ENCODE data around the gene KTI12.
"Not testable (repeated sequence)": the region's sequence is repeated elsewhere in the genome, so short reads cannot be mapped to it uniquely, and the experiment has no call there.

Gene KTI12

GRCh38 chr1:52056163-52056936 lies 22.7 kb upstream of the KTI12 start, which contains the start of gene BTF3L4:
BTF3L4 (plus strand) TSS chr1:52056295; CDS start chr1:52059848, 3,553 bp downstream.
- peak; percentile 92 for DNase-seq (ENCODE audit: extremely low spot score)
- ChIA-PET POLR2A (interaction anchor here (0.7 to 1.1 kb wide), 3 partner anchors 9 to 268 kb away, joined by 3 to 4 read pairs (median 3); no protein-coding TSS in a partner anchor), CTCF (interaction anchor here (2.3 kb wide), 2 partner anchors 13 to 27 kb away, joined by 6 to 8 read pairs; no protein-coding TSS in a partner anchor)
- no peak for TF ChIP-seq CTCF (IDR thresholded peaks at IDR 0.05; ENCODE audit: control extremely low read depth, extremely low read depth, low read depth, missing control alignments)

- no peak for DNase-seq (ENCODE audit: extremely low spot score)
- CTCF ChIA-PET = interaction anchor here (2.3 kb wide), 2 partner anchors 14 to 26 kb away, joined by 6 to 8 read pairs; no protein-coding TSS in a partner anchor
- TF ChIP-seq CTCF (IDR thresholded peaks at IDR 0.05; ENCODE audit: control extremely low read depth, extremely low read depth, low read depth, missing control alignments) = no peak
- POLR2A ChIA-PET = interaction anchor here (1.1 kb wide), 1 partner anchor 17 kb away, joined by 3 read pairs; no protein-coding TSS in a partner anchor
Measured at GRCh38 chr1:52055866-52056162, 22.2 kb upstream of the KTI12 start.

GRCh38 chr1:52055066-52055865 lies 21.7 kb upstream of the KTI12 start, which contains the start of gene TXNDC12:
TXNDC12 (minus strand) TSS chr1:52055191; CDS start chr1:52055096, 95 bp downstream.
- ChIA-PET POLR2A (interaction anchor here (0.5 to 1.1 kb wide), 3 partner anchors 17 to 323 kb away, joined by 3 to 4 read pairs (median 3); no protein-coding TSS in a partner anchor), CTCF (interaction anchor here (1.0 to 2.3 kb wide), 3 partner anchors 13 to 26 kb away, joined by 3 to 8 read pairs (median 6); no protein-coding TSS in a partner anchor)
- TF ChIP-seq CTCF (IDR thresholded peaks at IDR 0.05; ENCODE audit: control extremely low read depth, extremely low read depth, low read depth, missing control alignments) = no peak
- DNase-seq (ENCODE audit: extremely low spot score) = peak; percentile 84

- no peak for DNase-seq (ENCODE audit: extremely low spot score)
Measured at GRCh38 chr1:52054496-52055065, 21.0 kb upstream of the KTI12 start.

GRCh38 chr1:52053862-52054261 lies 20.3 kb upstream of the KTI12 start:
- TF ChIP-seq CTCF (IDR thresholded peaks at IDR 0.05; ENCODE audit: control extremely low read depth, extremely low read depth, low read depth, missing control alignments) = no peak
- no peak for DNase-seq (ENCODE audit: extremely low spot score)
- ChIA-PET POLR2A (no interaction called here), CTCF (interaction anchor here (0.9 to 2.0 kb wide), 2 partner anchors 12 to 17 kb away, joined by 3 to 4 read pairs; no protein-coding TSS in a partner anchor)

More at GRCh38 chr1:52054496-52055065, 21.0 kb upstream of the KTI12 start:
- TF ChIP-seq CTCF (IDR thresholded peaks at IDR 0.05; ENCODE audit: control extremely low read depth, extremely low read depth, low read depth, missing control alignments) = no peak
- ChIA-PET POLR2A (no interaction called here), CTCF (interaction anchor here (1.0 to 2.3 kb wide), 4 partner anchors 13 to 25 kb away, joined by 3 to 8 read pairs (median 5); no protein-coding TSS in a partner anchor)

GRCh38 chr1:52049337-52049736 lies 15.7 kb upstream of the KTI12 start:
- CTCF ChIA-PET = interaction anchor here (1.5 to 2.7 kb wide), 2 partner anchors 12 to 766 kb away, joined by 3 to 7 read pairs; no protein-coding TSS in a partner anchor
- POLR2A ChIA-PET; DNase-seq (ENCODE audit: extremely low spot score): not testable (repeated sequence)

- POLR2A ChIA-PET; DNase-seq (ENCODE audit: extremely low spot score): not testable (repeated sequence)
- CTCF ChIA-PET = interaction anchor here (0.8 kb wide), 1 partner anchor 14 kb away, joined by 4 read pairs; no protein-coding TSS in a partner anchor
Measured at GRCh38 chr1:52045666-52046195, 12.1 kb upstream of the KTI12 start.
